GM23338 (cell line): ENCODE results near the gene NXPH4. TPM values are rescaled to one million over a fixed set of nuclear protein-coding genes. Genes with fewer than 3 reads are reported as not detected.

ENCODE experiments used
- ATAC-seq: fragments of 200-7000 bp; cut with Tn5 transposase; 3 replicates; pipeline ENCODE4 v1.9.1; 2020
- DNase-seq: peaks from one replicate; pipeline ENCODE4 v3.0.0-alpha.2; 2015; ENCODE audit warnings: low spot score
- H2AFZ ChIP-seq: fragments of 200-600 bp; sonication (generic); 2 replicates; pipeline ENCODE4 v1.8.0; 2016; ENCODE audit warnings: antibody characterized with exemption, mild to moderate bottlenecking, moderate library complexity
- H3F3A ChIP-seq: fragments of 200-600 bp; sonication (generic); replicated peaks from 2 replicates; pipeline ENCODE4 v1.8.0; 2017; ENCODE audit warnings: antibody characterized with exemption, mixed run types, low read depth
- H3K27ac ChIP-seq: fragments of 200-600 bp; sonication (generic); 2 replicates; pipeline ENCODE4 v1.6.1; 2016; ENCODE audit warnings: low read depth
- H3K27me3 ChIP-seq: fragments of 200-600 bp; sonication (generic); 2 replicates; pipeline ENCODE4 v1.8.0; 2016; ENCODE audit warnings: mild to moderate bottlenecking, mixed run types, moderate library complexity; ENCODE audit not compliant: insufficient read depth
- H3K36me3 ChIP-seq: fragments of 200-600 bp; sonication (generic); 2 replicates; pipeline ENCODE4 v1.8.0; 2016; ENCODE audit warnings: mild to moderate bottlenecking; ENCODE audit not compliant: insufficient read depth
- H3K4me1 ChIP-seq: fragments of 200-600 bp; sonication (generic); 2 replicates; pipeline ENCODE4 v1.8.0; 2016; ENCODE audit warnings: mild to moderate bottlenecking, moderate library complexity; ENCODE audit not compliant: insufficient read depth
- H3K4me2 ChIP-seq: fragments of 200-600 bp; sonication (generic); 2 replicates; pipeline ENCODE4 v1.7.1; 2017; ENCODE audit warnings: mixed run types
- H3K4me3 ChIP-seq: fragments of 200-600 bp; sonication (generic); 2 replicates; pipeline ENCODE4 v1.6.1; 2016; ENCODE audit warnings: mixed run types
- H3K79me2 ChIP-seq: fragments of 200-600 bp; sonication (generic); replicated peaks from 2 replicates; pipeline ENCODE4 v1.8.0; 2017; ENCODE audit warnings: mild to moderate bottlenecking; ENCODE audit not compliant: insufficient read depth
- H3K9me2 ChIP-seq: fragments of 200-600 bp; sonication (generic); 2 replicates; pipeline ENCODE4 v1.8.0; 2017; ENCODE audit not compliant: insufficient read depth
- H4K20me1 ChIP-seq: fragments of 200-600 bp; sonication (generic); replicated peaks from 2 replicates; pipeline ENCODE4 v1.8.0; 2017; ENCODE audit warnings: mild to moderate bottlenecking; ENCODE audit not compliant: insufficient read depth
- H3K27ac Mint-ChIP-seq: 2 replicates; pipeline ENCODE4 v1.8.0; 2020; ENCODE audit warnings: inconsistent platforms, mild to moderate bottlenecking, moderate library complexity, mixed read lengths
- H3K27me3 Mint-ChIP-seq: 3 replicates; pipeline ENCODE4 v1.8.0; 2022; ENCODE audit warnings: low read depth, mild to moderate bottlenecking, moderate library complexity, mixed read lengths, inconsistent platforms; ENCODE audit not compliant: insufficient read depth, poor library complexity
- H3K36me3 Mint-ChIP-seq: 3 replicates; pipeline ENCODE4 v1.8.0; 2021; ENCODE audit warnings: low read depth, mild to moderate bottlenecking, inconsistent platforms, moderate library complexity, mixed read lengths
- H3K4me1 Mint-ChIP-seq: 3 replicates; pipeline ENCODE4 v1.8.0; 2020; ENCODE audit warnings: mild to moderate bottlenecking, inconsistent platforms, mixed read lengths
- H3K4me3 Mint-ChIP-seq: 3 replicates; pipeline ENCODE4 v1.8.0; 2021; ENCODE audit warnings: moderate library complexity, mild to moderate bottlenecking, inconsistent platforms, mixed read lengths
- H3K9me3 Mint-ChIP-seq: 3 replicates; pipeline ENCODE4 v1.8.0; 2020; ENCODE audit warnings: moderate library complexity, mild to moderate bottlenecking, inconsistent platforms, mixed read lengths
- CREB1 ChIP-seq: fragments of 250-450 bp; sonication (Bioruptor Pico); IDR thresholded peaks from 2 replicates; pipeline ENCODE4 v1.5.0; 2020; ENCODE audit warnings: low read depth, mild to moderate bottlenecking, moderate library complexity
- EZH2 ChIP-seq: fragments of 200-600 bp; sonication (generic); IDR thresholded peaks from one replicate; pipeline ENCODE4 v1.8.0; 2017; ENCODE audit warnings: antibody characterized with exemption, mild to moderate bottlenecking, low read depth; ENCODE audit not compliant: unreplicated experiment
- EZH2phosphoT487 ChIP-seq: fragments of 200-600 bp; sonication (generic); IDR thresholded peaks from one replicate; pipeline ENCODE4 v1.8.1; 2018; ENCODE audit warnings: antibody characterized with exemption; ENCODE audit not compliant: unreplicated experiment
- JUNB ChIP-seq: IDR thresholded peaks from one replicate; pipeline ENCODE4 v1.6.1; 2016; ENCODE audit warnings: antibody characterized with exemption; ENCODE audit not compliant: unreplicated experiment
- NANOG ChIP-seq: IDR thresholded peaks from 2 replicates; pipeline ENCODE4 v1.6.1; 2016; ENCODE audit warnings: antibody characterized with exemption, borderline replicate concordance
- POLR2AphosphoS5 ChIP-seq: IDR thresholded peaks from 2 replicates; pipeline ENCODE4 v1.6.1; 2016; ENCODE audit warnings: antibody characterized with exemption, low read depth
- STAT1 ChIP-seq: IDR thresholded peaks from one replicate; pipeline ENCODE4 v1.6.1; 2016; ENCODE audit warnings: antibody characterized with exemption; ENCODE audit not compliant: unreplicated experiment
- polyA plus RNA-seq: library from polyadenylated mRNA; unstranded; fragments of >200 nt; fragmentation: Nextera tagmentation; extraction: Ambion mirVana; gene quantifications from 2 replicates; pipeline ENCODE4 v1.2.1, GENCODE V29; 2016
- total RNA-seq: library from RNA; depleted of rRNA; stranded (reverse); fragments of >200 nt; shearing (Covaris generic); gene quantifications from 2 replicates; pipeline ENCODE4 v1.2.3, GENCODE V29; 2014
- TF ChIP-seq, protein P1 (sequence below), 2 experiments: fragments of 200-600 bp in 1 of 2; sonication (generic) in 1 of 2; conservative IDR thresholded peaks; 2 replicates each; pipeline versions ENCODE4 v1.5.1 to v1.6.1; 2016 to 2017; ENCODE audit warnings: antibody characterized with exemption in 2 of 2, low read depth in 2 of 2, mild to moderate bottlenecking in 2 of 2, moderate library complexity in 1 of 2
- TF ChIP-seq, protein P2 (sequence below): IDR thresholded peaks from one replicate; pipeline ENCODE4 v1.6.1; 2018; ENCODE audit warnings: antibody characterized with exemption; ENCODE audit not compliant: unreplicated experiment
- TF ChIP-seq, protein P3 (sequence below): IDR thresholded peaks from 2 replicates; pipeline ENCODE4 v1.6.1; 2016; ENCODE audit warnings: antibody characterized with exemption

The NXPH4 gene
- total and polyA plus RNA-seq, 2 experiments from 2014 or later: 0.89 to 1.5 TPM

DNA sequence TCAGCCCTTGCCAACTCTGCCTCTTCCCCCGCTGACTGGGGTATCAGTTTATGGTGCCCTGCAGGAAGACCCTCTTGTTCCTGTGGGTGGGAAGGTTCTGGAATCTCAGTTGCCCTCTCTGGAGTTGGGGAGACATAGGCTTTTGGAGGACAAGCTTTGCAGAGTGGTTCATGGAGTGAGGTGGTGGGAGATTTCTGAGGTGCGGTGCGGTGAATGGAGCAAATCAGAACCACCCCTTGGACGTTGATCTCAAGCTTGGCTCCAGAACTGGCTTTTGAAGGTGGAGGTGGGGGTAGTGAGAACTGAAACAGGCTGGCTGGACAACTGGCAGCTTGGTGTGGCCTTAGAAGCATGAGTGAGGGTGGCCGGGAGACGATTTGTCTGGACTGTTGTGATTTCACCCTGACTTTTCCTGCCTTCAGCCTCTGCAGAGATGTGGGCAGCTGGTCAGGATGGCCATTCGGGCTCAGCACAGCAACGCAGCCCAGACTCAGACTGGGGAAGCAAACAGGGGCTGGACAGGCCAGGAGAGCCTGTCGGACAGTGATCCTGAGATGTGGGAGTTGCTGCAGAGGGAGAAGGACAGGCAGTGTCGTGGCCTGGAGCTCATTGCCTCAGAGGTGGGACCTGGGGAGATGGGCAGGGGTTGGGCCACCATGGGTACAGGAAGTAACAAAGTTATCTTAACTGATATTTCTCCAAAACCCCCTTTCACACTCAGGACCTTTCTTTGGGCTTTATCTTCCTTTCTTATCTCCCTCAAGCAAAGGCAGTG is 14.0 kb downstream of the NXPH4 start:
- no peak overlapping the region for H2AFZ ChIP-seq

DNA sequence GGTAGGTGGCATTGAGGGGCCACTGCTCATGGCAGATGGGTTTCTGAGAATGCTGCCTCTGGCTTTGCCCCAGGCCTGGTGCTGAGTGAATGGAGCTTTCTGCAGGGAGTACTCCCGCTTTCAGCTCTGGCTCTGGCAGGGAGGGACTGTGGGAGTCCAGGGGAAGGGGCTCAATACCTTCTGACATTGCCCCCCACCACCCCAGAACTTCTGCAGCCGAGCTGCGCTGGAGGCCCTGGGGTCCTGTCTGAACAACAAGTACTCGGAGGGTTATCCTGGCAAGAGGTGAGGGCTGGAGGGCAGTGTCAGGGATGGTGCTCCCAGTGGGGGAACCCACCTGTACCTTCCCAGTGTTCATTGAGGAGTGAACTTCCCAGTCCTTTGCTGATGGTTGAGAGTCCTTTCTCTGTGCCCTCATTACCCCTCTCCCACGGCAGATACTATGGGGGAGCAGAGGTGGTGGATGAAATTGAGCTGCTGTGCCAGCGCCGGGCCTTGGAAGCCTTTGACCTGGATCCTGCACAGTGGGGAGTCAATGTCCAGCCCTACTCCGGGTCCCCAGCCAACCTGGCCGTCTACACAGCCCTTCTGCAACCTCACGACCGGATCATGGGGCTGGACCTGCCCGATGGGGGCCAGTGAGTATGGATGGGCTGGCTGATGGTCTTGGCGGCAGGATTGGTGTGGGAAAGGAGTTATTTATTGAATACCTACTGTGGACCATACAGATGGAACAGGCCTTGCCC is 14.9 kb downstream of the NXPH4 start:
- H3K4me1 ChIP-seq: peaks cover 50% of the 10 kb centered on the region
- H3K27me3 ChIP-seq: peaks cover 55% of the 10 kb centered on the region
- peaks cover 25% of the 10 kb centered on the region for H3K79me2 ChIP-seq
- H3K36me3 Mint-ChIP-seq: peaks cover 60% of the 10 kb centered on the region
- peak overlapping the region; percentile 97 for H3K4me3 Mint-ChIP-seq
- H3K4me2 ChIP-seq: peak overlapping the region; percentile 100
- H3K4me3 ChIP-seq: peak overlapping the region; percentile 95
- ATAC-seq (no peak), DNase-seq (no peak)
- H3F3A ChIP-seq: peaks cover 56% of the 10 kb centered on the region
- H3K27me3 Mint-ChIP-seq: peaks cover 58% of the 10 kb centered on the region
- H3K27ac Mint-ChIP-seq: peak overlapping the region; percentile 86; the same call in 1 of the 2 replicates
- H3K36me3 ChIP-seq: peaks cover 26% of the 10 kb centered on the region
- no peak overlapping the region for H3K27ac ChIP-seq
- H3K4me1 Mint-ChIP-seq: peaks cover 69% of the 10 kb centered on the region
- no peaks in the 10 kb centered on the region for H3K9me2 ChIP-seq
- H4K20me1 ChIP-seq: peaks cover 34% of the 10 kb centered on the region
- no peaks in the 10 kb centered on the region; the same call in 1 of the 3 replicates for H3K9me3 Mint-ChIP-seq
- no peak overlapping the region for H2AFZ ChIP-seq
- TF ChIP-seq, protein P1, sequence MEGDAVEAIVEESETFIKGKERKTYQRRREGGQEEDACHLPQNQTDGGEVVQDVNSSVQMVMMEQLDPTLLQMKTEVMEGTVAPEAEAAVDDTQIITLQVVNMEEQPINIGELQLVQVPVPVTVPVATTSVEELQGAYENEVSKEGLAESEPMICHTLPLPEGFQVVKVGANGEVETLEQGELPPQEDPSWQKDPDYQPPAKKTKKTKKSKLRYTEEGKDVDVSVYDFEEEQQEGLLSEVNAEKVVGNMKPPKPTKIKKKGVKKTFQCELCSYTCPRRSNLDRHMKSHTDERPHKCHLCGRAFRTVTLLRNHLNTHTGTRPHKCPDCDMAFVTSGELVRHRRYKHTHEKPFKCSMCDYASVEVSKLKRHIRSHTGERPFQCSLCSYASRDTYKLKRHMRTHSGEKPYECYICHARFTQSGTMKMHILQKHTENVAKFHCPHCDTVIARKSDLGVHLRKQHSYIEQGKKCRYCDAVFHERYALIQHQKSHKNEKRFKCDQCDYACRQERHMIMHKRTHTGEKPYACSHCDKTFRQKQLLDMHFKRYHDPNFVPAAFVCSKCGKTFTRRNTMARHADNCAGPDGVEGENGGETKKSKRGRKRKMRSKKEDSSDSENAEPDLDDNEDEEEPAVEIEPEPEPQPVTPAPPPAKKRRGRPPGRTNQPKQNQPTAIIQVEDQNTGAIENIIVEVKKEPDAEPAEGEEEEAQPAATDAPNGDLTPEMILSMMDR (conservative IDR thresholded peaks at IDR 0.05; ENCODE audit: low read depth in 2 of 2): no peak
- TF ChIP-seq EZH2phosphoT487: no peak
- TF ChIP-seq EZH2: no peak
- no peak for TF ChIP-seq STAT1
- no peak for TF ChIP-seq JUNB
- TF ChIP-seq, protein P2, sequence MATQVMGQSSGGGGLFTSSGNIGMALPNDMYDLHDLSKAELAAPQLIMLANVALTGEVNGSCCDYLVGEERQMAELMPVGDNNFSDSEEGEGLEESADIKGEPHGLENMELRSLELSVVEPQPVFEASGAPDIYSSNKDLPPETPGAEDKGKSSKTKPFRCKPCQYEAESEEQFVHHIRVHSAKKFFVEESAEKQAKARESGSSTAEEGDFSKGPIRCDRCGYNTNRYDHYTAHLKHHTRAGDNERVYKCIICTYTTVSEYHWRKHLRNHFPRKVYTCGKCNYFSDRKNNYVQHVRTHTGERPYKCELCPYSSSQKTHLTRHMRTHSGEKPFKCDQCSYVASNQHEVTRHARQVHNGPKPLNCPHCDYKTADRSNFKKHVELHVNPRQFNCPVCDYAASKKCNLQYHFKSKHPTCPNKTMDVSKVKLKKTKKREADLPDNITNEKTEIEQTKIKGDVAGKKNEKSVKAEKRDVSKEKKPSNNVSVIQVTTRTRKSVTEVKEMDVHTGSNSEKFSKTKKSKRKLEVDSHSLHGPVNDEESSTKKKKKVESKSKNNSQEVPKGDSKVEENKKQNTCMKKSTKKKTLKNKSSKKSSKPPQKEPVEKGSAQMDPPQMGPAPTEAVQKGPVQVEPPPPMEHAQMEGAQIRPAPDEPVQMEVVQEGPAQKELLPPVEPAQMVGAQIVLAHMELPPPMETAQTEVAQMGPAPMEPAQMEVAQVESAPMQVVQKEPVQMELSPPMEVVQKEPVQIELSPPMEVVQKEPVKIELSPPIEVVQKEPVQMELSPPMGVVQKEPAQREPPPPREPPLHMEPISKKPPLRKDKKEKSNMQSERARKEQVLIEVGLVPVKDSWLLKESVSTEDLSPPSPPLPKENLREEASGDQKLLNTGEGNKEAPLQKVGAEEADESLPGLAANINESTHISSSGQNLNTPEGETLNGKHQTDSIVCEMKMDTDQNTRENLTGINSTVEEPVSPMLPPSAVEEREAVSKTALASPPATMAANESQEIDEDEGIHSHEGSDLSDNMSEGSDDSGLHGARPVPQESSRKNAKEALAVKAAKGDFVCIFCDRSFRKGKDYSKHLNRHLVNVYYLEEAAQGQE: no peak
- TF ChIP-seq POLR2AphosphoS5: no peak
- TF ChIP-seq NANOG: no peak
- TF ChIP-seq, protein P3, sequence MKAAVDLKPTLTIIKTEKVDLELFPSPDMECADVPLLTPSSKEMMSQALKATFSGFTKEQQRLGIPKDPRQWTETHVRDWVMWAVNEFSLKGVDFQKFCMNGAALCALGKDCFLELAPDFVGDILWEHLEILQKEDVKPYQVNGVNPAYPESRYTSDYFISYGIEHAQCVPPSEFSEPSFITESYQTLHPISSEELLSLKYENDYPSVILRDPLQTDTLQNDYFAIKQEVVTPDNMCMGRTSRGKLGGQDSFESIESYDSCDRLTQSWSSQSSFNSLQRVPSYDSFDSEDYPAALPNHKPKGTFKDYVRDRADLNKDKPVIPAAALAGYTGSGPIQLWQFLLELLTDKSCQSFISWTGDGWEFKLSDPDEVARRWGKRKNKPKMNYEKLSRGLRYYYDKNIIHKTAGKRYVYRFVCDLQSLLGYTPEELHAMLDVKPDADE: no peak
- no peak for TF ChIP-seq CREB1

More for the DNA sequence above, 14.0 kb downstream of the NXPH4 start:
- Histone ChIP-seq H3K9me2 (no peaks in the 10 kb centered on the region), H3K36me3 (peaks cover 26% of the 10 kb centered on the region), H3F3A (peaks cover 57% of the 10 kb centered on the region), H3K27me3 (peaks cover 55% of the 10 kb centered on the region), H4K20me1 (peaks cover 34% of the 10 kb centered on the region), H3K4me3 (peak overlapping the region; percentile 95), H3K4me2 (peak overlapping the region; percentile 100), H3K27ac (peak overlapping the region; percentile 93), H3K4me1 (peaks cover 52% of the 10 kb centered on the region), H3K79me2 (peaks cover 25% of the 10 kb centered on the region)
- Mint-ChIP-seq H3K27me3 (peaks cover 58% of the 10 kb centered on the region), H3K9me3 (no peaks in the 10 kb centered on the region; the same call in 2 of the 3 replicates), H3K27ac (peak overlapping the region; percentile 100), H3K36me3 (peaks cover 60% of the 10 kb centered on the region), H3K4me3 (peak overlapping the region; percentile 97), H3K4me1 (peaks cover 68% of the 10 kb centered on the region)
- DNase-seq (no peak), ATAC-seq (no peak)
- TF ChIP-seq, protein P1 (conservative IDR thresholded peaks at IDR 0.05; ENCODE audit: low read depth in 2 of 2): no peak
- TF ChIP-seq POLR2AphosphoS5: peak; percentile 58
